Astrocyte of the hippocampus (primary cell): ENCODE measurements around the gene NPC1L1.
"Not testable (repeated sequence)": the region's sequence is repeated elsewhere in the genome, so short reads cannot be mapped to it uniquely, and the experiment has no call there.

ENCODE experiments used
- DNase-seq: peaks from one replicate; pipeline ENCODE4 v3.0.0; 2011; ENCODE audit warnings: low read depth, low spot score

NPC1L1 gene

DNA sequence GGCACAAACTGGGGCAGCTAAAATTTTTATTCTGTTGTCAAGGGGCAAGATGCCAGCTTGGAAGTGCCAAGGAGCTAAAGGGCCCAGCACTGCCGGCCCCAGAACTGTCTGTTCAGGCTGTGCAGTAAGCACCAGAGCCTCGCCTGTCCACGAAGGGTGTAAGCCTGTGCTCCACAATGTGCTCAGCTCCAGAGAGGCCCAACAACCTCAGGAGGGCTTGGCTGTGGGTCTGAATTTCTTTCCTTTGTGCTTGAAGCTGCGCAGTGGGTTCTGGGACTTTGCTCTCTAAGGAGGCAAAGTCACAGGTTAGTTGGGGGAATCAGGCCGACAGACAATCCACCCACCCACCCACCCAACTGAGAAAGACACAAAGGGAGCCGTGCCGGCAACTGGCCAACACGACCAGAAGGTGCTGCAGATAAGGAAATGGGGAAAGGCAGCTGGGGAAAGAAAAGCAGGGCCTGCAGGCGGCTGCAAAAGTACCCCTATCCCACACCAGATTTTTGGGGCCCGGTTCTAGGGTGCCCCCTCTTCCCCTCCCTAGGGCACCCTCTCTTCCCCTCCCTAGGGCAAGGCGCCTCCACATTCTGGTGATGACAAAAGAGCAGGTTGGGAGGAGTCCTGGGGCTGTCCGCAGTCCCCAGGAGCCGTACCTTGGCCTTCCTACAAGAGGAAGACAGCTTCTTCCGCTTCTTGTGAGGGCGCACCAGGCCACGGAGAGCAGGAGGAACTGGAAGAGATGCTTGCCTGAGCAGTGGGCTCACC lies 24.8 kb upstream of the NPC1L1 start:
- DNase-seq, result no peak

DNA sequence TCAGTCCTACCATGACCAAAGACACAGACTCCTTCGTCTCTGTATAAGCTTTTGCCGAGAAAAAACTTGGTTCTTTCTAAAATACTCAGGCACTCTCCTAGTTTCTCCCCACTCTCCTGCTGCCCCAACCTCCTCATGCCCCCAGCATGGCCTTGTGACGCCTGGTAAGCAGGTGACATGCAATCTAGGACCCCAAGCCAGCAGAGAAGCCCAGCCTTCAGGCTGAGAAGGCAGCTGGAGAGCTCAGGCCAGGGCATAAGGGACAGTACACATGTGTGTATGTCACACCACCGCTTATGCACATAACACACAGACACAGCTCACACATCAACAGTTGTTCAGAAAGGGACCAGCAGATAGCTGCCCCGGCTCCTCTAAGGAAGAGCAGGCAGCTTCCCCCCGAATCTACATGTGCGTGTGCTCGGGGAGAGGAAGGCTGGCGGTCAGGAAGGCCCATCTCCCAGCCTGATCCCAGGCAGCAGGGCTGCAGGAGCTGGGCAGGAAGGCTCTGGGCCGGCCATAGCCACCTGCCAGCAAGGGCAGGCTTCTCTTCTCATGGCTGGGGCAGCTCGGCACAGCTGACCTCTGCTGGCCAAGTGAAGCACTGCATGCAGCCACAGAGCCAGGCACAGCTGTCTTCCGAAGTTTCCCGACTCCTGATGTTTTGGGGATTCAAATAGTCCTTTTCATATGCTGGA lies 24.1 kb upstream of the NPC1L1 start:
- DNase-seq, result peak; percentile 78

DNA sequence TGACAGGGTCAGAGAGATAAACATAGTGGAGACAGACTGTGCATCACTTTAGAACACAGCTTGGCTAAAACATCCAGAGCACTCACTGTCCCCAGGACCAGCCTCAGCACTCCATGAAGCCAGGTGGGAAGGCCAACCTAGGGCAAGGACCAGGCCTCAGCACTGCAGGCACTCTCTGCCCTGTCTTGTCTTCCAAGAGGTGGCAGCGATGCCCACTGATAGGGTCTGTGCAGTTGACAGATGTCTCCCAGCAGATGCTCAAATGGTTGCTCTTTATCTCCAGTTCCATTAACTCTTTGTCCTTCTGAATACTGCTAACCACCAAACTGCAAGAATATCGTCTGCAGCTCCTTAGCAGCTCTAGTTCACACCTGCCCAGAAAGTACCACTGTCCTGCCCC lies 23.5 kb upstream of the NPC1L1 start:
- no peak for DNase-seq

DNA sequence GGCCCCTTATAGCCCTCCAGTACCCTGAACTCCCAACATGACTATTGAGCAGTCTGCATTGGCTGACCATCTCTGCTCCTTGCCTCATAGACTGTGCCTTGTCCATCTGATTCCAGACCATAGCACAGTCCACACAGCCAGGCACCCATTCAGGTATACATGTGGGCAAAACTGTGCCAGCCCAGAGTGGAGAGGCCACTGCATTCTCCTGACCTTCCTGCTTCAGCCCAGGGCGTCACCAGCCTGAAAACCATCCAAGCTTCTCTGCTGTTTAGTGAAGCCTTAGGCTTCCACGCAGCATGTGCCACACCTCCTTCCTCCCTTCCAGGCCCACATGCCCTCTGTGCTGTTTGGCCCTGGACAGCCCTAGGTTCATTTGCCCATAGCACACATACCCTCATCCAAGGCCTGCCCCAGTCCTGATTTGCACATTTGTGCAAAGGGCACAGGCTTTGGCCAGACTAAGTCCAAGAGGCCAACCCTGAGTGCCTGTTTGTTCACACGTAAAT lies 22.1 kb upstream of the NPC1L1 start:
- no peak for DNase-seq

DNA sequence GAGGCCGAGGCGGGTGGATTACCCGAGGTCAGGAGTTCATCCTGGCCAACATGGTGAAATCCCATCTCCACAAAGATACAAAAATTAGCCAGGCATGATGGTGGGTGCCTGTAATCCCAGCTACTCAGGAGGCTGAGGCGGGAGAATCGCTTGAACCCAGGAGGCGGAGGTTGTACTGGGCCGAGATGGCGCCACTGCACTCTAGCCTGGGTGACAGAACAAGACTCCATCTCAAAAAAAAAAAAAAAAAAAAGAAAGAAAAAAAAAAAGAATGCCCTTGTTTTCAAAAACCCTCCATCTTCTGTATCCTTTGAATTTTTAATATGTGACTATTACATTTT lies 21.5 kb upstream of the NPC1L1 start:
- DNase-seq, result not testable (repeated sequence)

DNA sequence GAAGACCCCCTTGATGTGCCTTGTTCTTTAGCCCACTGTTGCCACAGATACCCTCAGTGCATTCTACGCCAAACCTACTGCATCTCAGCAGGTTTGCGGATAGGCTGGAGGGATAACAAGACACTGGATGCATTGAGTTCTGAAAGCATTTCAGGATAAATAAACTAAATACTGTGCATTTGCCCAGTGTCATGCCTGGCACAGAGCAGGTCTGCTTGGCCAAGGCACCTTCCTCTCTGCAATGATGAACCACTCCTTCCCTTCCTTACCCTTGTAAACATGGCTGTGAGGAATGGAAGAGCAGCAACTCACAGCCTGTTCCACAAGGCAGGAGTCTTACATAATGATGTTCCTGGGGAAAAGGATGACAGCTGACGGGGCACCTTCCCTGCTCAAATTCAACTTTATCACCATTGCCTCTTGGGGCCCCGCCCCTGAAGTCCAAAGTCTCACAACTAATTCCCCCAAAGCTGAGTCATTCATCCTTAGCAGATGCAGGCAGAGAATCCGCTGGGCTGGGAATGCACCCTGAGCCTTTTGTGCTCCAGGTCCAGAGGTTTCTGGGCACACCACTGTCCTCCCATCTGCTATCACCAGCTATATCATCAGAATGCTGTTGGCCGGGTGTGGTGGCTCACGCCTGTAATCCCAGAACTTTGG lies 21.0 kb upstream of the NPC1L1 start:
- peak; percentile 39 for DNase-seq

DNA sequence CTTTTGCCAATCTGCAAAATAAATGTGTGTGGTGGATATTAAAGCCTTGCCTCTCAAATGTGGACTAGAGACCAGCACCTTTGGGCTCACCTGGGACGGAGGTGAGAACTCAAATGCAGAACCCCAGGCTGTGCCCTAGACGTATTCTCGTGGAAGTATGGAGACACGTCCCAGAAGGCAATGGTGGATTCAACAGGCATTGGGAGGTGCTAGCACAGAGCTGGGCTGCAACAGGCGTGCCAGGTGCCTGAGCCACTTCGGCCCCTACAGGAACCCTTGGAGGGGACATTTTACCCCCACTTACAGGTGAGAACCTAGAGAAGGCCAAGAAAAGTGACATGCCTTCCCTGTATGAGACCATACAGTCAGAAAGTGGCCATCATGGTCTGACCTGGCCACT lies 20.4 kb upstream of the NPC1L1 start:
- no peak for DNase-seq

DNA sequence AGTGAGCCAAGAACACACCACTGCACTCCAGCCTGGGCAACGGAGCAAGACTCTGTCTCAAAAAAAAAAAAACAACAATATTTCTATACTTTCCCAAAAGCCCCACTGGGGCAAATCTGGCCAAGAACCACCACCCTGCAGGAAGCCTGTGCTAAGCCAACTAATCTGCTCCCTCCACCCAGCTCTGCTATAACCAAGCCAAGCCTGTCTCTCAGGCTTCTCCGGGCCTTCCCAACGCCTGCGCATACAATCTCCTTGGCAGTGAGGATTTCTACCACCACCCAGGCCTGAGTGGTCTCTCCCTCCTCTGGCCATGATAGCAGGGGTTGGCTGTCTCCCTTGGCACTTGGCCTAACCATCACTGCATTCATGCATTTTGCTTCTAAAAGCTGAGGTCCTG lies 18.4 kb upstream of the NPC1L1 start:
- no peak for DNase-seq

DNA sequence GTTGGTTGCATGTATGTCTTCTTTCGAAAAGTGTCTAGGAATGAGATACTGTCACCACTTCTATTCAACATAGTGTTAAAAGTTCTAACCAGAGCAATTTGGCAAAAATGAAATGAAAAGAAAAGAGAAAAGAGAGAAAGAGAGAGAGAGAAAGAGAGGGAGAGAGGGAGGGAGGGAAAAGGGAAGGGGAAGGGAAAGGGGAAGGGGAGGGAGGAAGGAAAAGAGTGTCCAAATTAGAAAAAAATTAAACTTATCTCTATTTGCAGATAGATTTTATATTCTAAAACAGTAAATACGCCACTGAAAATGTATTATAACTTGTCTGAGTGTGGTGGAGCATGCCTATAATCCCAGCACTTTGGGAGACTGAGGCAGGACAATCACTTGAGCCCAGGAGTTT lies 16.4 kb upstream of the NPC1L1 start:
- no peak for DNase-seq

DNA sequence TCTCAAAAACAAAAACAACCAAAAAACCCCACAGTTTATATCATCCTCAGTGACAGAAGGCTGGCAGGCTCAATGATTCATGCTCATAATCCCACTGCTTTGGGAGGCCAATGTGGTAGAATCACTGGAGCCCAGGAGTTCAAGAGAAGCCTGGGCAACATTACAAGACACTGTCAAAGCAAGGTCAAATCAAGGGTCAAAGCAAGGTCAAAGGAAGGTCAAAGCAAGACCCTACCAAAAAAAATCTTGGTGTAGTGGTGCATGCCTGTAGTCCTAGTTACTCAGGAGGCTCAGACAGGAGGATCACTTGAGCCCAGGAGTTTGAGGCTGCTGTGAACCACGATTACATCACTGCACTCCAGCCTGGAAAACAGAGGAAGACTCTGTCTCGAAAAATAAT lies 14.2 kb upstream of the NPC1L1 start:
- no peak for DNase-seq

DNA sequence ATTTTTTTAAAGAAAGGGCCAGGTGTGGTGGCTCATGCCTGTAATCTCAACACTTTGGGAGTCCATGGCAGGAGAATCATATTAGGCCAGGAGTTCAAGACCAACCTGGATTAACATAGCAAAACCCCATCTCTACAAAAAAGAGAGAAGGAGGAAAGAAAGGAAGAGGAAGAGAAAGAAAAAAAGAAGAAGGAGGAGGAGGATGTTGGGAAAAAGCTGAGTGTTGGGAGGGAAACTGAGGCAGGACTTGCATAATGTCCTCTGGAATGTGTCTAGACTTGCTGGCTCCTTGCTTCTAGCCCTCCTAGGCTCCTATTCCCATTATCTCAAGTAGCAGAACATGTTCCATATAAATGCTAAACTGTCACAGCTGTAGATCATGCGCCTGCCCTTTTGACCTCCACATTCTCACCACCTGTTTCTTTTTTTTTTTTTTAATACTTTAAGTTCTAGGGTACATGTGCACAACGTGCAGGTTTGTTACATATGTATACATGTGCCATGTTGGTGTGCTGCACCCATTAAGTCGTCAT lies 11.4 kb upstream of the NPC1L1 start:
- not testable (repeated sequence) for DNase-seq

DNA sequence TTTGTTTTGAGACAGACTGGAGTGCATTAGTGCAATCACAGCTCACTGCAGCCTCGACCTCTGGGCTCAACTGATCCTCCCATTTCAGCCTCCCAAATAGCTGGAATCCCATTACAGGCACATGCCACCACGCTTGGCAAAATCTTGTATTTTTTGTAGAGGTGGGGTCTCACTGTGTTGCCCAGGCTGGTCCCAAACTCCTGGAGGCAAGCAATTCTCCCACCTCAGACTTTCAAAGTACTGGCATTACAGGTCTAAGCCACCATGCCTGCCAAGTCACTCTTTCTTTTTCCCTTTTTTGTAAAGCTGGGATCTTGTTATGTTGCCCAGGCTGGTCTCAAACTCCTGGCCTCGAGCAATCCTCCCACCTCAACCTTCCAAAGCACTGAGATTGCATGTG lies 8.3 kb upstream of the NPC1L1 start:
- DNase-seq, result no peak

DNA sequence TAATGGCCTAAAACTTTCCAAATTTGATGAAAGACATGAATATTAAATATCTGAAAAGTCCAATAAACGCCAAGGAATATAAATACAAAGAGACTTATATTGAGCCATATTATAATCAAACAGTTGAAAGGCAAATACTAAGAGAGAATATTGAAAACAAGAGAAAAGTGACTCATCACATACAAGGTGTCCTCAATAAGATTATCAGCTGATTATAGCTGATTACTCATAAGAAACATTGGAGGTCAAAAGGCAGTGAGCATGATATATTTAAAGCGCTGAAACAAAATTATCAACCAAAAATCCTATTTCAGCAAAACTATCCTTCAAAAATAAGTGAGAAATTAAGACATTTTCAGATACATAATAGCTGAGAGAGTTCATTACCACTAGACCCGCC lies 7.8 kb upstream of the NPC1L1 start:
- DNase-seq, result no peak

DNA sequence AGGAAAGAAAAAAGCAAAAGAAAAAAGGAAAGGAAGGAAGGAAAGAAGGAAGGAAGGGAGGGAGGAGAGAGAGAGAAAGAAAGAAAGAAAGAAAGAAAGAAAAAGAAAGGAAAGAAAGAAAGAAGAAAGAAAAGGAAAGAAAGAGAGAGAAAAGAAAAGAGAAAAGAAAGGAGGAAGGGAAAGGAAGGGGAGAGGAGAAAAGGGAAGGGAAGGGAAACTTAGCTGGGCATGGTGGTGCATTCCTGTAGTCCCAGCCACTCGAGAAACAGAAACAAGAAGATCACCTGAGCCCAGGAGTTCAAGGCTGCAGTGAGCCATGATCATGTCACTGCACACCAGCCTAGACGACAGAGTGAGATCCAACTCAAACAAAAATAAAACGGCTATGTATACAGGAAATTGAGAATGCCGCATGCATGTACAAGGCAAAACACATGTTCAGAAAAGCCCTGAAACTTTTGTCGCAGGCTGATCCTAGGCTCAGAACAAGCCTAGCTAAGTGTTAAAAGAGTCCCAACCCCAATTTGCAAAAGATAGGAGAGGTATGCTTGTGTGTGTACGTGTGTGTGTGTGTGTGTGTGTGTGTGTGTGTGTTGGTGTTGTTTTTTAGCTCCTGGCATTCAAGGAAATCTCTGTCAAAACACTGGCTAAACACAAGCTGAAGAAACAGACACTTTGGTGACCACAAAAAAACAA lies 6.6 kb upstream of the NPC1L1 start:
- DNase-seq, result no peak

DNA sequence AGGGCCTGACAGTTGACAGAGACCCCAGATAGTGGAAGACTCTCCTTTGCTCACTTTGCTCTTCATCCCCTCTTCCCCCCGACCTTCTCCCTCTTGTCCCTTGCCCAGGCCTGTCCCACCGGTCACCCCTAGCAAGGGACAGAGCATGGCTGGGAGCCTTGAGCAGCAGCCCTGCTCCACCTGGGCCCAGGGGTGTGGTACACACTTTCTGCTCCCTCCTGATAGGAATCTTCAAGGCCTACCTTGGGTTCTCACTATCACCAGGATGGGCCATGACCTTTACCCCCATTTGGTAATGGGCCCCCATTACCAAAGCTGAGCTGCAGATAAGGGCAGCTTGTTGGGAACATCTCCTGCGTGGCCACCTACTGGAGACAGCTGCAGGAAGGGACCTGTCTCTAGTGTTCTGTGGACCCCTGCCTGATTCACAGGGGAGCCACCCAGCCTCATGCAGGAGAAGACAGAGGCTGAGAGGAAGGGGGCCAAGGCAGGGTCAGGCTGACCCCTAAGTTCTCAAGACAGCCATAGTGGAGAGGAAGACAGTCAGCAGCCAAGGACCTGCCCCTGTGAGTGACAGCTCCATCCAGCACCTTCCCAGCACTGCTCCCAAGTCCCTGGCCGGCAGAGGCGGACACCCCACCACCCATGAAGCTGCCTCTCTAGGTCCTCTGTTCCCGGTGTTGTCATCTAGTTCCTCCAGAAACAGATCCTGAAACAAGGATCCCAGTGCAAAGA lies 913 bp upstream of the NPC1L1 start:
- no peak for DNase-seq

DNA sequence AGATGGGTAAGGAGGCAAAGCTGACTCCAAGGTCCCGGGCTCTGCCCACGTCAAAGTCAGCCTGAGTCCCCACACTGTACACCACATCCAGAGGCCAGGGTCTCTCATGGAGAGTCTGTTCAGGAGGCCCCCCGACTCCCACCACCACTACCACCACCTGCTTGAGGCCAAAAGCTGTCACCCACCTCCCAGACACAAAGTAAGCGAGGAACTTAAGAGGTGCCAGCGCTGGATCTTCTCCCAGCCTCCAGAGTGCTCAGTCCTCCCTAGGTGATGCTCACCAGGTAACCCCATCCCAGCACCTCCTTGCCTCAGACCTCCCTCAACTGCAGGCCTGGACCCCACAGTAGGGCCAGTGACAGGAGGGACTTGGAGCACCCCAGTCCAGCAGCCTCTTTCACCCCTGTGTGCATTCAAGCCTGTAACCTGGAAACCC lies 520 bp downstream of the NPC1L1 start:
- no peak for DNase-seq

DNA sequence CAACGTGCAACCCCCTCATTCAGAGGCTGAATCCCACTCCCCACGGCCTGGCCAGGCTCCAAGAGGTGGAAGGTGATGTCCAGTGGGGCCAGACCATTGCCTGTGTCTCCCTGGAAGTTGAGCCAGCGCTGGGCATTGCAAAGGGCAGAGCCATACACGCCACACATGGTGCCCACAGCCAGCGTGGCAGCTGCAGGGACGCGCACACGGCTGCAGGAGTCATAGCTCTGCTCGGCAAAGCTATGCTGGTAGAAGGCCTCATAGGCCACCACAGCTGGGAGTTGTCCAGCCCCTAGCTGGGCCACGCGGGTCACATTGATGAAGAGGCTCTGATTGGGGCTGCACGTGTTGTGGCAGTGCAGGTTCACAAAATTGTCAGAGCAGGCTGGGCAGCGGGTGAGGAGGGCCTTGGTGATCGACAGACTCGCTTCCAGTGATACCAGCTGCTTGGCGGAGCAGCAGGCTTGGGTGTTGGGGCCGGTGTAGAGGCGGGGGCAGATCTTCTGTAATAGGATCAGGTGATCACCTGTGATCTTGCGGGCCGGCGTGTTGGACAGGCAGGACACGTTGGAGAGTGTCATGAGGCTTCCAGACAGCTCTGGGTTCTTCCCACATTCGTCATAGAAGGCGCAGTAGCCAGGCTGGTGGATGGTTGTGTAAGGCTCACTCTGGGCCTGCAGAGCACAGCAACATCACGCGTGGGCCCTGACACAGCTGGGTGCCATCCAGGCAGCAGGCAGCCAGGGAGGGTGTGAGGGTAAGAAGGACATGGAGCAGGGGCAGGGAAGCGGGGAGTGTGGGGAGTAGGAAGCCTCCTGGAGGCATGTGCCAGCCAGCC lies 1.2 kb downstream of the NPC1L1 start:
- no peak for DNase-seq

DNA sequence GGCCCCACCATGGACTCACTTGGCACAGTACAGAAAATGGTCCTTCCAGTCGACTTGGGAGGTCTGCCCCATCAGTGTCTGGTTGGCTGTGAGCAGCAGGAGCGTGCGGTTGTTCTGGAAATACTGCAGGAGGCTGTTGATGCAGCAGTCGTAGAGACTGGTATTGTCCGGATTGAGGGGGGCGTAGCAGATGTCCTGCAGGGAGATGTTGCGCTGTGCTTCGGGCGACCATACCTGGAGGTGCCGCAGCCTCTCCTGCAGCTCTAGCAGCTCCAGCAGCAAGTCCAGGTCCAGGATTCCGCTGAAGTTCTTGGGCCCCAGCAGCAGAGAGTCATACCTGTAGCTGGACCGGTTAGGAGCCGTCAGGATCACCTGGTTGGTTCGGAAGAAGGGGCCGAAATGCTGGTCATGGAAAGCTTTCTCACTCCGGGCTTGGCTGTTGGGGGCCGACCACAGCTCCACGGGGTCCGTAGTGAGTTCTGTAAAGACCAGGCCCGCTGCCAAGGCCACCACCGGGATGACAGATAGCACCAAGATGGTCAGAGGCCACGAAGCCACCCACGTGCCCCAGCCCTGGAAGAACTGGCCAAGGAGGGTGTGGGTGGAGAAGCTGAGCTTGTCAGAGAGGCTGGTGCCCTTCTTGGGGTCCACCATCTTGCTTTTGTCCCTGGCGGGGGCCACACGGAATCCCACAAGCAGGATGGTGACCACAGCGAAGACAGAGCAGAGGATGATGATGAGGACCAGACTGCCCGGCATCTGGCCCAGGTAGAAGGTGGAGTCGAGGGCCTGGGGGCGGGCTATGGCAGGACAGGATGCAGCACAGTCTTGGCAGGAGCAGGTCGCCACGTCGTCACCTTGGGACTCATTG lies 2.1 kb downstream of the NPC1L1 start:
- no peak for DNase-seq

DNA sequence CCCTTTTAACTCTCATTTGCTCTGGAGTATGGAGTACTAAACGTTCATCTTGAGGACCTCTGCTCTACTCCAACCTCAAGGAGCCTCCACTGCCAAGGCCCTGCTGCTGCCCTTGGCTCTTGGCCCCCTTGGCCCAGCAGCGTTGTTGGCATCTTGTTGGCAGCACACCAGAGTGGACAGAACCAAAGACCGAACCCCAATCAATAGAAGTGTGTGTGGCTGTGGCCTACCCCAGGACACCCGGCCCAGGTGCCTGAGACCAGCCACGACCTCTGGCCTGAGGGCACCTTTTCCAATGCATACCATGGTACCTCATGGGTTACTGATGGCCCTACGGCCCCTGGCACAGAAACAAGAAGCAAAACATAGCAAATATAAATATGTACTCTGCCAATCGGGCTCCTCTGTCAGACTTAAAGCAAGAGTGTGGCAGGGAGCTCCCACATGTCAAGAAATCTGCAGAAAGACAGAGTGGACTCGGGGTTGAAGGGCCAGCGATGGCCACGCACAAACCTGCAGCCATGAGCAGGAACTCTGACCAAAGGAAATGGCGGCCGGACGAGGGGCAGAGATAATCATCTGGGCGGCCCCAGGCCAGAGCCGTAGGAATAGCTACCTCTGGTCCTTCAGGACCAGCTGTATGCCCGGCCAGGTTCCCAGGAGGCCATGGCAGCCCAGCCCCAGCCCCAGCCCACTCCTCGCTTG lies 2.9 kb downstream of the NPC1L1 start:
- no peak for DNase-seq
